GM18520 (cell line): ENCODE data around the gene WDR5.

Experiments
- ATAC-seq: cut with Tn5 transposase; IDR thresholded peaks from one replicate; pipeline ENCODE4 v1.9.1; 2021; ENCODE audit not compliant: unreplicated experiment

WDR5 gene

GRCh38 chr9:134173127-134174072 is 37.5 kb downstream of the WDR5 start:
- ATAC-seq = no peak

DNA sequence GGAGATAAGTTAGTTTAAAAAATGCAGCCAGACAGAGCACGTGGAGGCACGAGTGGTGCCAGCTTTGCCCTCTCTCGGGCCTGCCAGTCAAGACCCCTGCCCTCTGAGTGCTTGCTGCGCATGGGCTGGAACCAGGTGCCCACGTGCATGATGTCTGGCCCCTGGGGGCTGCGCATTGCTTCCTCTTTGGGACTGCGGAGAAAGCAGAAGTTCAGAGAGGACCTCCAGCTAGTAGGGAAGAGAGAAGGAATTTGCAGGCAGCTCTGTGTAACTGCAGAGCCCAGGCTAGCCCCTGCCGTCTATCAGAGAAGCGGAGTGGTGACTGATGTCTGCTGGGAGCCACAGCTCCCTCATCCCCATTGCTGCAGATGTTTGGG is 38.2 kb downstream of the WDR5 start:
- no peak for ATAC-seq

- ATAC-seq = no peak
These were observed 38.8 kb downstream of the WDR5 start for GRCh38 chr9:134174526-134175290.

- no peak for ATAC-seq
These were observed 39.5 kb downstream of the WDR5 start for GRCh38 chr9:134175291-134175807.

- no peak for ATAC-seq
These were observed 40.1 kb downstream of the WDR5 start for GRCh38 chr9:134175808-134176598.

- ATAC-seq = no peak
These were observed 40.7 kb downstream of the WDR5 start for GRCh38 chr9:134176599-134176968.

- no peak for ATAC-seq
These were observed 41.3 kb downstream of the WDR5 start for GRCh38 chr9:134177186-134177585.

DNA sequence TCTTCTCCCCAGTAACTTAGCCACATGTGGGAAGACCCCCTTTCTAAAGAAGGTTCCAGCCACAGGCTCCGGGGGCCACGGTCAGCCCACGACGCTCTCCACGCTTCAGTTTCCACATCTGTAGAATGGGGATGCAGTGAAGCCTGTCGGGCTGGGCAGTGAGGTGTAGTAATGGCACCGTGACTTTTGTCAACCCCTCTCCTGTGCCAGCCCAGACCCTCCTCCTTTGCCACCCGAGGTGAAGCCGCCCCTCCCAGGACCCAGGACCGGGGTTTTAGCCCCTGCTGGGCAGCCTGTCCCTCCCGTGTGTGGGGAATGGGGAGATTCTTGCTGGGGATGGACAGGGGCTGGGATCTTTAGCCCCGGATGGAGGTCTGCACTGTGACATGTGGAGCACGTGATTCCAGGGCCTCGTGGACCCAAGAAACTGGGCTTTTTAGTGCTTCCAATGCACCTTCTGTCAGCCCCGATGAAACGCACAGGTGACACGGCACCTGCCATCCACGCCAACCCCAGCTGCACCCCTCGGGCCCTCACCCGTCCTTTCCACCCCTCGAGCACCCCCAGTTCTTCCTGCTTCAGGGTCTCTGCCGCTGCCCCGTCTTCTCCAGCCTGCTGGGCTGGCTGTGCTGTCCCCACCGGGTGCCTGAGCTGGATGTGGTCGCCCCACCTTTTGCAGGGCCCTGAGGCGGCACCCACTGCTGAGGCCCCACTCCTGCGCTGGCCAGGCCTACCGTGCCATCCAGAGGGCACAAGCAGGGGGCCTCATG is 41.9 kb downstream of the WDR5 start:
- no peak for ATAC-seq

GRCh38 chr9:134178394-134178767 is 42.5 kb downstream of the WDR5 start:
- no peak for ATAC-seq

GRCh38 chr9:134178768-134179551 is 43.1 kb downstream of the WDR5 start:
- ATAC-seq = no peak

DNA sequence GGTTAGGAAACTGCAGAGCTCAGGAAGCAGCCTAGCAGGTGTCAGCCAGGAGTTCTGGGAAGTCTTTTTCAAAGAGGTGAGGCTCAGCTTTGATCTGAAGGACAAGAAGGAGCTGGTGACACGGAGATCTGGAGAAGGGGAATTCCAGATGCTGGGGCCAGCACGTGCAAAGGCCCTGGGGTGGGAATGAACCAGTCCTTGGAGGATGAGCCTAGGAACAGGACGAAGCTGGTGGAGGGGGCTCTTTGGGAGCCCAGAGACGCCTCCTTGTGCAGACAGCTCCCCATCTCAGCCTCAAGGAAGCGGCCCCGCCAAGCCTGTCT is 43.7 kb downstream of the WDR5 start:
- no peak for ATAC-seq

DNA sequence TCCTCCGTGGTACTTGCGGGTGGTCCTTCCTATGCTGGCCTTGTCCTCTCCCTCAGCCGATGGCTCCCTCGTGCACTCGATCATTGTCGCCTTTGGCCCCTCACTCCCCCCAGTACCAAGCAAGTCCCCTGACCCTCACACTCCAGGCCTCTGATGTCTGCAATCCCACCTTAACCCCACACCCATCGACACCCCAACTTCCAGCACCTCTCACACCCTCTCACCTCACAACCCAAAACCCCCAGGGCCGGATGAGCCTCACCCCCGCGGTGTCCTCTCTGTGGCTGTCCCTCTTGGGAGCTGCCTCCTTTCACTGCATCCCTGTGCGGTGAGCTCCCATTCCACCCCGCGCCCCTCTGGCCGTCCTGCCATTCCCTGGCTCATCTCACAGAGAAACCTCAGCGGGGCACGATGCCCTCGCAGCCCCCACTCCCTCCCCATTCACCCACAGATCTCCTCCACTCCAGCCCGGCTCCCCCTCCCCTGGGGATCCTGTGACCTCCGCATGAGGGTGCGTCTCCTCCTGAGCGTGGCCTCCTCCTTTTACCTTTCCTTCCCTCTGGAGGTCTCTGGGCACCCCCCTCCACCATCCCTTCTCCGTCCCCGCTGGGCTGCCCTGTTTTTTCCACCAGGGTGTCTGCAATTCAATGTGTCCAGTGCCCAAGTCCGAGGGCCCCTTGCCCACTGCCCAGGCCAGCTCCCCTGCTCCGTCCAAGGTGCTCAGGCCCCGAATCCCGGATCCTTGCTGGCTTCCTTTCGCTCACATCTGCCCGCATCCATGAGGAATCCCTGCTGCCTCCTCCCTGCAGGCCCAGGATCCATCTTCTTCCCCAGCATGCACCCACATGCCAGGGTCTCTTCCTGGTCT is 44.3 kb downstream of the WDR5 start:
- ATAC-seq = no peak

- no peak for ATAC-seq
These were observed 45.1 kb downstream of the WDR5 start for GRCh38 chr9:134180786-134181647.

GRCh38 chr9:134181648-134182034 is 45.8 kb downstream of the WDR5 start:
- ATAC-seq = no peak

DNA sequence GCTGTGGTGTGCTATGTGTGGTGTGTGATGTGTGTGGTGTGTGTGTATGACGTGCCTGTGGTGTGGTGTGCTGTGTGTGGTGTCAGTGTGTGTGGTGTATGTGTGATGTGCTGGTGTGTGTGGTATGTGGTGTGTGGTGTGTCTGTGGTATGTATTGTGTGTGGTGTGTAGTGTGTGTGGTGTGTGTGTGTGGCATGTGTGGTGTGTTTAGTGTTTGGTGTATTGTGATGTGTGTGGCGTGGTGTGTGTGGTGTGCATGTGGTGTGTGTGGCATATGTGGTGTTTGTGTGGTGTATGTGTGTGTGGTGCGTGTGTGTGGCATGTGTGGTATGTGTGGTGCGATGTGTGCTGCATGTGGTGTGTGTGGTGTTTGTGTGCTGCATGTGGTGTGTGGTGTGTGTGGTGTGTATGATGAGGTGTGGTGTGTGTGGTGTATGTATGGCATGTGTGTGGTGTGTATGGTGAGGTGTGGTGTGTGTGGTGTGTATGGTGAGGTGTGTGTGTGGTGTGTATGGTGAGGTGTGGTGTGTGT is 46.7 kb downstream of the WDR5 start:
- ATAC-seq = no peak

DNA sequence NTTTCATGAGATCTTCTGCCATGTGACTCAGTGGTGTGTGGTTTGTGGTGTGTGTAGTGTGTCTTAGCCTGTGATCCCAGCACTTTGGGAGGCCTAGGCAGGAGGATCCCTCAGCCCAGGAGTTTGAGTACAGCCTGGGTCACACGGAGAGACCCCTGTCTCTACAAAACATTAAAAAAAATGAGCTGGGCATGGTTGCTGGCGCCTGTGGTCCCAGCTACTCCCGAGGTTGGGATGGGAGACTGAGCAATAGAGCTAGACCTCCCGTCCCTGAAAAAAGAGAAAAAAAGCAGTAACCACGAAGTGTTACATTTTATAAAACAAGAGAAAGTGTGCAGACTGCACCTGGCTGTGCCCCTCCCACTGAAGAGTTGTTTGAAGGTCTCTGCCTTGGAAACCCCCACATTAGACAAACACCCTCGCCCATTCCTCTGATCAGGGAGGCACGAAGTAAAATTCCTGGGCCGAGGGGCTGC is 49.7 kb downstream of the WDR5 start:
- ATAC-seq = no peak

DNA sequence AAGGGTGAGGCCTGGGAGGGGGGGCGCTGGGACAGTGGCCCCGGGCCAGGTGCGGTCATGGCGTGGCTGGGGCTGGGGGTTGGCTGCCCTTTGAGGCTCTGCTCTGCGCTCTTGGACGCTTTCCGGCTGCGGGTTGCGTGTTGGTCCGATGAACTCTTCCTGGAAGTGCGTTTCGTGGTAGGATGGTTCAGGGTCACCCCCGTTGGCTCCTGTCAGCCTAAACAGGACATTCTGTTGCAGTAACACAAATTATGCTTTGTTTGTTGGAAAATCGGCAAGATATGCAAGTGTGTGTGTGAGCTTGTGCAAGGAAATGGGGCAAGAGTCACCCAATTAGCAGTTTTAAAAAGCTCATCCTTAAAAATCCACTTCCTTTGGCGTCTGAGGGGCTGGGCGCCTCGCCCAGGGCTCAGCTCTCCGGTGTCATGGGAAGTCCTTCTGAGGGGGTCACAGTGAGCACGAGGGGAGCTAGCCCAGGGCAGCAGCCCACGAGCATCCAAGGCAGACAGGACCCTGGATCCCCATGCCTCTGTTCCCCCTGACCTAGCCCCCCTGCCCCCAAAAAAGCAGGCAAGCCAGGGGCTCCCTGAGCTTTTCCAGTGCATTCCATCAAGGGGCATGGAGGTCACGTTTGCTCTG is 50.7 kb downstream of the WDR5 start:
- no peak for ATAC-seq
